ENCODE data around the gene OXSR1.

DNA sequence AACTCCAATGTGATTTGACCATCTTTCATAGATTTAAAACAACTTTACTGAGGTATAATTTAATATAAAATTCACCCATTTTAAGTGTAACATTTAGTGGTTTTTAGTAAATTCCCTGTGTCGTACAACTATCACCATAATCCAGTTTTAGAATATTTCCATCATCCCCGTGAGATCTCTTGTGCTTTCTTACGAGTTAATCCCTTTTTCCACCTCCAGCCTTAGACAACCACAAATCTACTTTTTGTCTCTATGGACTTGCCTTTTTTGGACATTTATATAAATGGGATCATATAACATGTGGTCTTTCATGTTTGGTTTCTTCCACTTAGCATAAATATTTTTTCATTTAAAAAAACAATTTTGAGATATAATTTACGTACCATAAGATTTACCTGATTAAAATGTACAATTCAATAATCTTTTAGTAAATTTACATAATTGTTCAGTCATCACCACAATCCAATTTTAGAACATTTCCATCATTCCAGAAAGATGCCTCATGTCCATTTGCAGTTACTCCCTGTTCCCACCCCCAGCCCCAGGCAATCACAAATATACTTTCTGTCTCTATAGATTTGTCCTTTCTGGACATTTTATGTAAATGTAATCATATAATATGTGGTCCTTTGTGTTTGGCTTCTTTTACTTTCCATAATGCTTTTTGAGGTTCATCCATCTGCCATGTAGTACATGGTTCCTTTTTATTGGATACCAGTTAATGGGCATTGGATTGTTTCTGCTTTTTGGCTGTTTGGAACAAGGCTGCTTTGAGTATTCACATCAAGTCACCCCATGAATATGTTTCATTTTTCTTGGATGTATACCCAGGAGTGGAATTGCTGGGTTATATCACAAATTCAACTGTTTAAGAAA is 3.1 kb downstream of the OXSR1 start:
- TF ChIP-seq, protein P1, sequence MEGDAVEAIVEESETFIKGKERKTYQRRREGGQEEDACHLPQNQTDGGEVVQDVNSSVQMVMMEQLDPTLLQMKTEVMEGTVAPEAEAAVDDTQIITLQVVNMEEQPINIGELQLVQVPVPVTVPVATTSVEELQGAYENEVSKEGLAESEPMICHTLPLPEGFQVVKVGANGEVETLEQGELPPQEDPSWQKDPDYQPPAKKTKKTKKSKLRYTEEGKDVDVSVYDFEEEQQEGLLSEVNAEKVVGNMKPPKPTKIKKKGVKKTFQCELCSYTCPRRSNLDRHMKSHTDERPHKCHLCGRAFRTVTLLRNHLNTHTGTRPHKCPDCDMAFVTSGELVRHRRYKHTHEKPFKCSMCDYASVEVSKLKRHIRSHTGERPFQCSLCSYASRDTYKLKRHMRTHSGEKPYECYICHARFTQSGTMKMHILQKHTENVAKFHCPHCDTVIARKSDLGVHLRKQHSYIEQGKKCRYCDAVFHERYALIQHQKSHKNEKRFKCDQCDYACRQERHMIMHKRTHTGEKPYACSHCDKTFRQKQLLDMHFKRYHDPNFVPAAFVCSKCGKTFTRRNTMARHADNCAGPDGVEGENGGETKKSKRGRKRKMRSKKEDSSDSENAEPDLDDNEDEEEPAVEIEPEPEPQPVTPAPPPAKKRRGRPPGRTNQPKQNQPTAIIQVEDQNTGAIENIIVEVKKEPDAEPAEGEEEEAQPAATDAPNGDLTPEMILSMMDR (IDR thresholded peaks at IDR 0.05): no peak
- no peak for TF ChIP-seq POLR2A (IDR thresholded peaks at IDR 0.05)

Measured in uterus (tissue), 2 donors.